Ovary (tissue), 3 donors: ENCODE data around the gene DDX56.

Experiments
- CTCF ChIP-seq, 3 donors: fragments of 450-650 bp in 2 of 3; fragments of 200-600 bp in 1 of 3; IDR thresholded peaks; one replicate each; pipeline versions ENCODE4 v1.5.1 to v1.8.0; 2016 to 2022; ENCODE audit warnings: antibody characterized with exemption in 3 of 3, mild to moderate bottlenecking in 1 of 3
- EP300 ChIP-seq: sonication (generic); formaldehyde crosslinking; IDR thresholded peaks from one replicate; pipeline ENCODE4 v1.6.1; 2017; ENCODE audit warnings: antibody characterized with exemption
- POLR2A ChIP-seq: fragments of 450-650 bp; IDR thresholded peaks from one replicate; pipeline ENCODE4 v1.6.1; 2017; ENCODE audit warnings: antibody characterized with exemption, mild to moderate bottlenecking, moderate library complexity
- donor health status: DM: no; HTN: no; CAD: no.

- TF ChIP-seq CTCF (IDR thresholded peaks at IDR 0.05) (no peak), POLR2A (no peak), EP300 (no peak)
These were observed 40.2 kb downstream of the DDX56 start for GRCh38 chr7:44533301-44534055.
